Middle frontal gyrus (tissue), 1 donor: ENCODE results near the gene CMIP.

Source experiments
- DNase-seq: peaks from one replicate; pipeline ENCODE4 v3.0.0-alpha.2; 2015; ENCODE audit warnings: low spot score; ENCODE audit errors: extremely low spot score

CMIP gene

GRCh38 chr16:81446907-81447268 is 2.3 kb downstream of the CMIP start:
- DNase-seq: no peak

- no peak for DNase-seq
Measured at GRCh38 chr16:81447383-81448101, 2.9 kb downstream of the CMIP start.

DNA sequence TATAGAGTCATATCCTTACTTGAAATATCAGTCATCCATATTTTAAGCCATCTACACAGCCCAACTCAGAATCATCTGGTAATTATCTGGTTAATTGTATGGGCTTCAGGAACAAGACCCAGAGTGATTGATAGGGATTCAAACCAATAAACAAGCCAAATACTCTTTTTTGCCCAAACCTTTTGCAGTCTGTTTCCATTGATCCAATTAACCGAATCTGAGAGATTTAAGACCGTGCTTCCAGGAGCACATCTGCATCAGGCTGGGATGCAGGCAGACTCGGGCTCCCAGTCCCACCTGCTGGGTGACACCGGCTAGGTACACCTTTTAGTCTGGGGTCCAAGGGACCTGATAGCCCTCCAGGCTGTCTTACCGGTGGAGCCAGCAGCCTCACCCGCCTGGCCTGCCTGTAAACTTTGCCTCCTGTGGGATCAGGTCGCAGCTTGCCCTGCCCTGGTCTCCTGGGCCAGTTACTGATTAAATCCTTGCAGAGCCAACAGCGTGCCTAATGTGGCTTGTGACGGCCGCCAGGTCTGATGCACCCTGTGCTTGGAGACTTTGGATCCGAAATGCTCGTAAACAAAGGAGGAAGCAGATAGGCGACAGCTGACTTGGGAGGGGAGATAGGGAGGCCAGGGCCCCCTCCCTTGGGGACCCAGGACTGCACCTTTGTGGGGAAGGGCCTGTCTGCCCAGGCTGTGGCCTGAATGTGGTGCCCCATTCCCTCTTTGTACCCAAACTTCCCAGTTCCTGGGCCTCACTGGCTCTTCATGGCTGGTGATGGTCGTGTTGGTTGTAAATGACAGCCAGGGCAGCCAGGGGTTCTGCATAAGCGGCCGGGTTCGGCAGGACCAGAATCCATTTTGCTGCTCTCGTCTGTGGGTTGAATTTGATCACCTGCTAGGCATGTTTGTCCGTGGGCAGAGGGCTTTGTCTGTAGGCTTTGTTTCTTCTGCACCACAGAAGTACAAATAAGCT is 3.8 kb downstream of the CMIP start:
- DNase-seq: no peak

DNA sequence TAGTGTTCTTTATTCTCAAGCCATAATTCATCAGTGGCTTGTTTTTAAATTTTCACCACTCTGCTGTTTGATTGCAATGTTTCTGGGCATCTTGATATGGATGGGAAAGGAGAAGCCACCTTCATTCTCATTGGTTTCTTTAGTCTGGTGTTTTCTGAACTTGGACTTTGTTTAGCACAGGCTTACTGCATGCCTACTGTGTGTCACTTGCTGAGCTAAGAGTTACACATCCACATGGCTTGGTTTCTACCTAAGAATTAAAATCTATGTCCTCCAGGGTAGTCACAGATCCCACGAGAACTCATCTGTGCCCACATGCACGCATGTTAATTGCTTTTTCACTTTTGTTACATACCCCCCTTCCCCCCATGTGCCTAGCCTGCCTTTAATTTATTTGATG is 4.6 kb downstream of the CMIP start:
- no peak for DNase-seq

- DNase-seq: no peak
Measured at GRCh38 chr16:81449899-81450608, 5.4 kb downstream of the CMIP start.

DNA sequence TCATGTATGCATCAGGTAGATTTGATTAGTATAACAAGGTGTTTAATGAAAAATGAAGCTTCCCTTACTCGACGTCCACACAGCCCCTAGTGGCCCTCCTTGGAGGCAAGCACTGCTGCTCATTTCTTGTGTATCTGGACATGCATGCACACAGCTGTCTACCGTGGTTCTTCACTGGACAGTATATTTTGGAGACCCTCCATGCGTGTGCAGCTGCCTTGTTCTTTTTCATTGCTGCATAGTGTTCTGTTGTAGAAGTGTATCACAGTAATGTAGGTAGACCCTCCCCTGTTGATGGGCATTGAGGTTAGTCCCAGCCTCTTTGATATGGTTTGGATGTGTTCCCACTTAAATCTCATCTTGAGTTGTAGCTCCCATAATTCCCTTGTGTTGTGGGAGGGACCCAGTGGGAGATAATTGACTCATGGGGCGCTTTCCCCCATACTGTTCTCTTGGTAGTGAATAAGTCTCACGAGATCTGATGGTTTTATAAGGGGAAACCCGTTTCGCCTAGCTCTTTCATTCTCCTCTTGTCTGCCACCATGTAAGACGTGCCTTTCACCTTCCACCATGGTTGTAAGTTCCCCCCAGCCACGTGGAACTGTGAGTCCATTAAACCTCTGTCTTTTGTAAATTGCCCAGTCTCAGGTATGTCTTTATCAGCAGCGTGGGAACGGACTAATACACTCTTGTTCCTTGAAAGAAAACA is 6.3 kb downstream of the CMIP start:
- DNase-seq: no peak

GRCh38 chr16:81451753-81452680 is 7.4 kb downstream of the CMIP start:
- no peak for DNase-seq

DNA sequence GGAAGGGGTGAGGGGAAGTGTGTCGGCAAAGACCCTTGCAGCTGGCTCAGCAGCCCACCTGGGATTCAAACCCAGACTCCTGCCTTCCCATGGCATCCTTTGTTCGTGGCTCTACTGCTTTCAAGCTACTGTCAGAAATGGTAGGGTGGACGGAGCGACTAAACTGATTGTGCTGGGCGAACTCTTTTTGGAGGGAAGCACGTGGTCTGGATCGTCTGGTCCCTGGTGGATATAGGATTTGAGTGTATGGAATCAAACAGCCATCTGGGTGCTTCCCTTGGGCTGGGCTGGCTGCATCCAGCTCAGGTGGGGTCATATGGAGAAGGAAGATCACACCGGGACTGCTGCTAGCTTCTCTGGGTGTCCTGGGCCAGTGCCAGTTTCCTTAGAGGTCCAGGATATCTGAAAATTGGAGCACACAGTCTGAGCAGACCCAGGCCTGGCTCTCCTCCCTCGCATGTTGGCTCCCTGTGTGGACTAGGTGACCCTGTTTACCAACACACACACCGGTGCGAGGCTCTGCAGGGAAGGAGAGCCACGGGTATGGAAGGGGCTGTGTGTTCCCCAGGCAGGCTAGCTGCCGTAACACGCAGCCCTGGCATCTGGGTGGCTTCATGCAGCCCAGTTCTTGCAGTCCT is 8.6 kb downstream of the CMIP start:
- no peak for DNase-seq

DNA sequence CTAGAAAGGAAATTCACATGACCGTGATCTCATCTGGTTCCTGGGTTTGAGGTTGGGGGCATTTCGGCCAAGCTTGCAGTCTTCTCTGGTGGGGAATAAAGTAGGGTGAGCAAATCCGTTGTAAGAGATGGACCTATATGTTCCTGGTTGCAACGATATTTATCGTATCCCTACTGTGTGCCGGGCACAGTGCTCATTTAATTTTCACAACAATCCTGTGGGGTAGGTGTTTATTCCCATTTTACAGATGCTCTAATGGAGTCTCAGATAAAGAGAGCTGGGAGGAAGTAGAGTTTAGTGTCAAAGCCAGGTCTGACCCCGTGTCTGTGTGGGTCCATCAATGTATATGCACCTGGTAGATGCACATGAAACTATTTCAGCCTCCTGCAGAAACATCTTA is 9.4 kb downstream of the CMIP start:
- DNase-seq: no peak

DNA sequence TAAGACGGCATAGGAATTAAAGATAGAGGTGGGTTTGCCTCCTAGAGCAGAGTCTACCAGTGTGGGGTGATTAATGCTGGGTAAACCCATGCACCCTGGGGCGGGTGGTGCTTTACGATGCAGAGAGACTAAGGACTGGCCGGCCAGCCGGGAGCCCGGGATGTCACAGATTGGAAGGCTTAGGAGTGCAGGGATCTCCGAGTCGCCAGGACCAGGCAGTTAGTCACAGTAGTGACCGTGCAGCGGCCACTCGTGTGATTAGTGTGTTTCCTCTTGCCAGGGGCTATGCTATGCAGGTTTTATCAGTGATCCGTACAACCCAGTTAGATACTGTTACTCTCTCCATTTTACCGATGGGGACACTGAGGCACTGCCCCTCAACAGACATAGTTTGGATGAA is 10.4 kb downstream of the CMIP start:
- no peak for DNase-seq

DNA sequence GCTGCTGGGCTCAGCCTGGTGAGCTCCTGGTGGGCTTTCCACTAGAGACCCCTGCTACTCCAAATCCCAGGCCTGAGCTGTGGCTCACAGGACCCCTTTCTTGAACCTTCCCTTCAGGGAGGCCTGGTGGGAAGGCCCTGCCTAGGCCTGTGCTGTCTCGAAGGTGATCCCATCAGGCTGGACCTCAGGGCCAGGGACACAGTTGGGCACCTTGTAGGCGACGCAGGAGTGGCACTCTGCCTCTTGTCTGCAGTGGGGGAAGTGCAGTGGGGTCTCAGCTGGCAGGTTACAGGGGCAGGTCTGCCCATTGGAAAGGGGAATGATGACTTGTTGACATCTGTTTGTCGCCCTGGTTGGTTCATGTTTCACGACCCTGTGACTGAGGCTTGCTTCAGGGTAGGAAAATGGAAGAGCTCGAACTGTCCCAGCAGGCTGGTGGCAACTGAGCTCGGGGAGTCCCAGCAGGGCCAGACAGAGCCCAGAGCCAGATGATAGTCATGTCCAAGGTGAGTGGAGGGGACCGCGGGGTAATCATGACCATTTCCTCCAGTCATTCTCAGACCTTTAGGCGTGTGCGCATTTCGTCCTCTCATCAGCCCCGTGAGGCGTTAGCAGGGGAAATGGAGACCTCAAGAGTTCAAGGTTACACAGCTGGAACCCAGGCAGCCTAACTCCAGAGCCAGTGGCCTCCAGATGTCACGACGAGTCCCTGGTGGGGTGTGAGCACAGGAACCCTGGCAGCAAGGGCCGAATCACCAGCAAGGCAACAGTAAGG is 11.3 kb downstream of the CMIP start:
- DNase-seq: no peak

- no peak for DNase-seq
Measured at GRCh38 chr16:81456523-81457325, 12.1 kb downstream of the CMIP start.

DNA sequence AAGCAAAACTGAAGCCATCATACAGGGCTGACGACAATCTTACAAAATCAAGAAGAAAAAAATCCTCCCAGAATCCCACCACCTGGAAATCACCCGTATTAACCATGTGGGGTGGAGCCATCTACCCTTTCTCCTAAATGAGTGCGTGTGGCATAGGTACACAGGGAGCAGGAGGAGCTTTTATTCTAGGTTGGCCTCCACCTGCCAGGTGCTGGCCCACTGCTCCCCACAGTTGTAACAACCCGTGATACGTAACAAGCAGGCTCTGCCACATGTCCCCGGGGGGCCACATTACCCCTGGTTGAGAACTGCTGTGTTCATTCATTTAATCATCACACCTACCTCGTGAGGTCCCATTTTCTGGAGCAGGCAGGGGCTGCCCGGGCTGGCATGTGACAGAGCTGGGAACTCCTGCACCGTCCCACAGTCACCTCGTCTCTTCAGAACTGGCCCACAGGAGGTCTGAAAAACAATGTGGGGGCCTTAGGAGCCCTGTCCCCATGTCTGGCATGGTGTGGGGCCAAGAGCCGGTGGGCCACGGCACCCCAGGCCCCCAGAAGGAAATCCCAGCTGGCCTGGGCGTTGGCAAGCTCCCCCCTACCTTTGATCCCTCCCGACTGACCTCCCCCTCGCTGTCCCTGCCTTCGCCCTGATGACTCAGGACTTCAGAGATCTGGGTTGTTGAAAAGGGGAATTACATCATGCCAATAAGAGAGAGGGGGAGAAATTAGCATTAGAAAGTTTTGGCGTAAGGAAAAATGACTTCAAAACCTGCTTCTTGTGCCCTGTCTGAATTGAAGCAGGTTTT is 12.9 kb downstream of the CMIP start:
- no peak for DNase-seq

- DNase-seq: no peak
Measured at GRCh38 chr16:81458149-81458669, 13.6 kb downstream of the CMIP start.

DNA sequence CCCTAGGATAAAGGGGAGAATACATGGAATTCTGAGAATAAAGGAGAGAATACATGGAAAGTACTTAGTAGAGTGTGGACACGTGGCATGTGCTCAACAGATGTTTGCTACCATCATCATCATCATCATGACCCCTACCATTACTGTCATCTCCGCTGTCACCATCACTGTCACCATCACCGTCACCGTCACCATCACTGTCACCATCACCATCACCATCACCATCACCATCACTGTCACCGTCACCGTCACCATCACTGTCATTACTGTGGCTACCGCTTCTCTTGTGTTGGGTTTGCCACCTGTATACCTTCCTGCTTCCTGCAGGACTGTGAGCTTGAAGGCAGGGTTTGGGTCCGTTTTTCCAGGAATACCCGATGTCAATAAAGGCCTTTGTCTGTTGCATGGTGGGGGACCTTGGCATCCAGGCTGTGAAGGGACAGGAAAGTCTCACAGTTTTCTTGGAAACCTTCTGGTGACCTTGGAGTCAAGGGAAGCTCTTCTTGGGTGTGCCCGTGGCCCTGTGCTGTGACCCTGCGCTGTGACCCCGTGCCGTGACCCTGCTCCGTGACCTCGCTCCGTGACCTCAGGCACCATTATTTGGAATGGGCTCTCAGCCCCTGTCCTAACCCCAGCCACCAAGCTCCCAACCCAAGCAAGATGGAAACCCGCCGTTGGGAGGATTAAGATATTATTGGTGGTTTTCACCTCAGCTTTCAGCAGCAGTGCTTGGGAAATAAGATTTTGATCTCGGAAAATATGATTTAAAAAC is 14.4 kb downstream of the CMIP start:
- DNase-seq: no peak

- no peak for DNase-seq
Measured at GRCh38 chr16:81460075-81460474, 15.5 kb downstream of the CMIP start.
